ENCODE results near the gene UPF1. TPM values are rescaled to one million over a fixed set of nuclear protein-coding genes. Genes with fewer than 3 reads are reported as not detected.

UPF1 gene
- total and polyA plus RNA-seq, 7 donors: 27.6 to 62.1 (median 49.0) TPM

DNA sequence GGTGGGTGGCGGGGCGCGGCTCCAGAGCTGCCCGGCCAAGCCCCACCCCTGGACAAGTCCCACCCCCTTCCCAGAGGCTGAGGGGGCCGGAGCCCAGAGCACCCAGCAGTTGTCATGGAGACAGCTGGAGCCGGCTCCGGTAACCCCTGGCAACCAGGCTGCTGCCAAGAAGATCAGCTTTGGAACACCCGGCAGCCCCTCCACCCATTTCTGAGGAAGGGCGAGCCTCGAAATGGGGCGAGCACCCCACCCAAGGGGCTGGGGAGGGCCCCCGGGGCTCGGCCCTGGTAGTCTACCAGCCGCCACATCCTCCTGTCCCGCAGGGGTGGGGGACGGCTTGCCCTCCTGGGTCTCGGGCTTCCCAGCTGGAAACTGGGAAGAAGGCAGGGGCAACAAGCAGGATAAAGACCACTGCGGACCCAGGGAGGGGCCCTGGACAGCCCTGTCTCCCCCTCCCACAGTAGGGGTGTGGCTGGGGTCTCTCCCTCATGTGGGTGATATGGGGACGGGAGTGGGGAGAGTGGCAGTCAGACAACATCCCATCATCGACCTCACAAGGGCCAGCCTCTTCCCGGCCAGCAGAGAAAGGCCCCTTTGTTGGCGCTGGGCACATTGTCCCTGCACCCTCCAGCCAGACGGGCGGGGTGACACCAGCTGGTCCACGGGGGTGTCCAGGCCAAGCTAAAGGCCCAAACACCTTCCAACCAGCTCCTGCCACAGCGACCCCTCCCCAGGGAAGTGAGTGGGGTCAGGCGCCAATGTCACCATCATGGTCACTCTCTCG lies 62.7 kb downstream of the UPF1 start:
- Histone ChIP-seq H3K4me1 (peaks cover 0 to 27% (median 22%) of the 10 kb centered on the region in 4 donors), H3K4me3 (peak overlapping the region; percentile 12 to 47 (median 38)), H3K36me3 (peaks cover 2 to 11% (median 3%) of the 10 kb centered on the region in 4 donors), H3K27me3 (peaks cover 19 to 50% (median 32%) of the 10 kb centered on the region in 3 donors), H3K27ac (peak overlapping the region in 3 of 4 donors; percentile 8 to 58 (median 14)), H3K9me3 (no peaks in the 10 kb centered on the region)
- TF ChIP-seq, protein P1, sequence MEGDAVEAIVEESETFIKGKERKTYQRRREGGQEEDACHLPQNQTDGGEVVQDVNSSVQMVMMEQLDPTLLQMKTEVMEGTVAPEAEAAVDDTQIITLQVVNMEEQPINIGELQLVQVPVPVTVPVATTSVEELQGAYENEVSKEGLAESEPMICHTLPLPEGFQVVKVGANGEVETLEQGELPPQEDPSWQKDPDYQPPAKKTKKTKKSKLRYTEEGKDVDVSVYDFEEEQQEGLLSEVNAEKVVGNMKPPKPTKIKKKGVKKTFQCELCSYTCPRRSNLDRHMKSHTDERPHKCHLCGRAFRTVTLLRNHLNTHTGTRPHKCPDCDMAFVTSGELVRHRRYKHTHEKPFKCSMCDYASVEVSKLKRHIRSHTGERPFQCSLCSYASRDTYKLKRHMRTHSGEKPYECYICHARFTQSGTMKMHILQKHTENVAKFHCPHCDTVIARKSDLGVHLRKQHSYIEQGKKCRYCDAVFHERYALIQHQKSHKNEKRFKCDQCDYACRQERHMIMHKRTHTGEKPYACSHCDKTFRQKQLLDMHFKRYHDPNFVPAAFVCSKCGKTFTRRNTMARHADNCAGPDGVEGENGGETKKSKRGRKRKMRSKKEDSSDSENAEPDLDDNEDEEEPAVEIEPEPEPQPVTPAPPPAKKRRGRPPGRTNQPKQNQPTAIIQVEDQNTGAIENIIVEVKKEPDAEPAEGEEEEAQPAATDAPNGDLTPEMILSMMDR (IDR thresholded peaks at IDR 0.05): no peak
- TF ChIP-seq POLR2A (IDR thresholded peaks at IDR 0.05): no peak
- intact Hi-C loops (cut with DNase I): no loop called here
- no peak for DNase-seq
- 10 to 15% methylated on average over 28 of the region's 28 CpGs for WGBS, 2 donors

DNA sequence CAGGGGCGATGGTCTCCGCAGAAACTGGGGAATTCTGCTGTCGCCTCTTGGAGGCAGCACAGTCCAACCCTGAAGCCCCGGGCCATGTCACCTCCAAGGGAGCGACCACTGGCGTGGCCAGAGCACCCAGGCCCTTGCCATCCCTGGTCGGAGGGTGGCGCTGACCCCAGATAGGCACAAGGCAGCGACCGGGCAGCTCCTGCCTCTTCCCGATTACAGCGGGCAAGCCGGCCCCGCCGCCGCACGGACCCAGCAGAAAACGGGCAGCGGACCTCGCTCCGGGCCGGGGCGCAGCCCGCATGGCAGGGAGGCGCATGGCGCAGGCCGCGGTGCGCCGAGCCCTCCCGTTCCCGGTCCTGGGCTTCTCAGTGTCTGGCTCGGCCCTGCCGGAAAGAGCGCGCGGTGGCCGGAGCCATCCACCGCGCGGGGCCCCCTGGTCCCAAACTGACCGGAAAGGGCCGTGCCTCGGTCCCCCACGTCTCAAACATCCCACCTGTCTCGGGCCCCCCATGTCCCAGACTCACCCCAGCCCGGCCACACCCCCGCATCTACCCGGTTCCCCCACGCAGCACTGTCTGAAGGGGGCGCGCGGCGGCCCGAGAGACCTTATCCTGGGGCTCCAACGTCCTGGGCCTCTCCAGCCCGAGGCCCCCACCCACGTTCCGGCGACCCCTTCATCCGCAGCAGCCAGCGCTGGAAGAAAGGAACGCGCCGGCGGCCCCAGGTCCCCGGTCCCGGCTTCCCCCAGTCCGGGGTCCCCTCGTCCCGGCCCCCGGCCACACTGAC lies 63.5 kb downstream of the UPF1 start:
- TF ChIP-seq, protein P1 (IDR thresholded peaks at IDR 0.05): no peak
- no peak for TF ChIP-seq POLR2AphosphoS5 (IDR thresholded peaks at IDR 0.05)
- no peak for TF ChIP-seq EP300 (IDR thresholded peaks at IDR 0.05)
- no peak for TF ChIP-seq POLR2A (IDR thresholded peaks at IDR 0.05)
- Histone ChIP-seq H3K27ac (peak overlapping the region in 3 of 4 donors; percentile 8 to 58 (median 51)), H3K4me1 (peaks cover 0 to 27% (median 22%) of the 10 kb centered on the region in 4 donors), H3K27me3 (peaks cover 19 to 50% (median 32%) of the 10 kb centered on the region in 3 donors), H3K4me3 (peak overlapping the region; percentile 12 to 47 (median 38)), H3K36me3 (peaks cover 5 to 19% (median 10%) of the 10 kb centered on the region in 4 donors), H3K9me3 (no peaks in the 10 kb centered on the region)
- intact Hi-C loops (cut with DNase I): no loop called here
- no peak for DNase-seq
- WGBS, 2 donors: 1% methylated on average over 72 of the region's 72 CpGs

DNA sequence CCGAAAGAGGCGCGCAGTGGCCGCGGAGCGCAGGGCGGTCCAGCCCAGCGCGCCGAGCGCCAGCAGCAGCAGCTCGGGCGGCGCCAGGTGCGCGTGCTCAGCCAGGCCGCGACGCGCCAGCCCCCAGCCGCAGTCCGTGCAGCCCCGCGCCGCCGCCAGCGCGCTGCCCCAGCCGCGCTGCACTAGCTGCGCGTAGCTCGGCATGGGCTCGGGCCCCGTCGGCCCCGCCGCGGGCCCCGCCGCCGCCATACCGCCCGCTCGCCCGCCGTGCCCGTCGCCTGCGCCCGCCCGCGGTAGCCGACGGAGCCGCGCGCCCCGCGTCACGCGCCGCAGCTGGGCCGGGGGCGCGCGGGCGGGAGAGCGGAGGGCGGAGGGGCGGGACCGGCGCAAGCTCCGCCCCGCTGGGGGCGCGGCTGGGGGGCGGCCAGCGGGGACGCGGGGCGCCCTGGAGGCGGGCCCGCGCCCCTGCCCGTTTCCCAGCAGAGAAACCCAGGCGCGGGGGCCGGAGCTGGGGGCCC lies 64.1 kb downstream of the UPF1 start, which contains the start of gene CERS1:
CERS1 (minus strand) TSS at position 335 of the 518 bp plus-strand sequence; CDS start at position 249, 86 bp downstream.
- WGBS, 2 donors: 1% methylated on average over 89 of the region's 89 CpGs
- H3K27me3 ChIP-seq: peaks cover 19 to 50% (median 32%) of the 10 kb centered on the region in 3 donors
- intact Hi-C loops (cut with DNase I): no loop called here
- H3K36me3 ChIP-seq: peaks cover 6 to 26% (median 13%) of the 10 kb centered on the region in 4 donors
- peaks cover 0 to 27% (median 22%) of the 10 kb centered on the region in 4 donors for H3K4me1 ChIP-seq
- peak within 1 kb of the TSS; percentile 12 to 47 (median 38) for H3K4me3 ChIP-seq
- TF ChIP-seq, protein P1 (IDR thresholded peaks at IDR 0.05): no peak
- TF ChIP-seq POLR2AphosphoS5 (IDR thresholded peaks at IDR 0.05) (no peak), POLR2A (IDR thresholded peaks at IDR 0.05) (no peak), EP300 (IDR thresholded peaks at IDR 0.05) (no peak)
- H3K27ac ChIP-seq: peak within 1 kb of the TSS in 3 of 4 donors; percentile 8 to 58 (median 51)
- DNase-seq: no peak
- no peaks in the 10 kb centered on the region for H3K9me3 ChIP-seq

DNA sequence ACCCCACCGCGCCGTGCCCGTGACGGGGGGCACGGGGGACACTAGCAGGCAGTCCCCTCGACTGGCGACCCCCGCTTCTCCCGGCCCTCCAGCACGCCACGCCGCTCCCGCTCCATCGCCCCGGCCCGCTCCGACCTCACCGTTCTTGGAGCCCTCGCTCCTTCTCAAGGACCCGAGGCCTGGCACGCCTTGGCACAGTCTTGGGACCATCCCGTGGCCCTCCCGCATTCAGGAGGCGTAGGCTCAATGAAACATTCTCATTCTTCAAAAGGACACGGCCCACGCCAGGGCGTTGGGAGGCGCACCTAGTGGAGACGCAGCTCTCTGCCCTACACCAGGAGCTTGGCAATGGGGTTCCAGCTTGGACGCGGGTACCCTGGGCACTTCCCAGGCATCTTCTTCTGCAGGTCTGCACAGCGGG lies 64.7 kb downstream of the UPF1 start:
- no peak for DNase-seq
- no peak overlapping the region for H3K27ac ChIP-seq
- peaks cover 0 to 27% (median 22%) of the 10 kb centered on the region in 4 donors for H3K4me1 ChIP-seq
- TF ChIP-seq EP300 (IDR thresholded peaks at IDR 0.05) (no peak), POLR2AphosphoS5 (IDR thresholded peaks at IDR 0.05) (no peak), POLR2A (IDR thresholded peaks at IDR 0.05) (no peak)
- TF ChIP-seq, protein P1 (IDR thresholded peaks at IDR 0.05): no peak
- peak overlapping the region in 3 of 4 donors; percentile 16 to 32 (median 25) for H3K4me3 ChIP-seq
- H3K9me3 ChIP-seq: no peaks in the 10 kb centered on the region
- WGBS, 2 donors: 12 to 19% methylated on average over 33 of the region's 33 CpGs
- intact Hi-C loops (cut with DNase I): no loop called here
- peaks cover 19 to 50% (median 32%) of the 10 kb centered on the region in 3 donors for H3K27me3 ChIP-seq
- peaks cover 9 to 31% (median 15%) of the 10 kb centered on the region in 4 donors for H3K36me3 ChIP-seq
